C1 segment of cervical spinal cord (tissue), 14 donors: ENCODE data around the gene XPO5.
A peak's percentile ranks its signal among the peaks of the same experiment; 100 is the strongest.

ENCODE experiments used
- DNase-seq, 14 donors: peaks; one replicate each; lab custom pipeline; 2025; lab: John Stamatoyannopoulos, UW

XPO5 gene

GRCh38 chr6:43517505-43518357 is 58.1 kb downstream of the XPO5 start:
- DNase-seq, result no peak

DNA sequence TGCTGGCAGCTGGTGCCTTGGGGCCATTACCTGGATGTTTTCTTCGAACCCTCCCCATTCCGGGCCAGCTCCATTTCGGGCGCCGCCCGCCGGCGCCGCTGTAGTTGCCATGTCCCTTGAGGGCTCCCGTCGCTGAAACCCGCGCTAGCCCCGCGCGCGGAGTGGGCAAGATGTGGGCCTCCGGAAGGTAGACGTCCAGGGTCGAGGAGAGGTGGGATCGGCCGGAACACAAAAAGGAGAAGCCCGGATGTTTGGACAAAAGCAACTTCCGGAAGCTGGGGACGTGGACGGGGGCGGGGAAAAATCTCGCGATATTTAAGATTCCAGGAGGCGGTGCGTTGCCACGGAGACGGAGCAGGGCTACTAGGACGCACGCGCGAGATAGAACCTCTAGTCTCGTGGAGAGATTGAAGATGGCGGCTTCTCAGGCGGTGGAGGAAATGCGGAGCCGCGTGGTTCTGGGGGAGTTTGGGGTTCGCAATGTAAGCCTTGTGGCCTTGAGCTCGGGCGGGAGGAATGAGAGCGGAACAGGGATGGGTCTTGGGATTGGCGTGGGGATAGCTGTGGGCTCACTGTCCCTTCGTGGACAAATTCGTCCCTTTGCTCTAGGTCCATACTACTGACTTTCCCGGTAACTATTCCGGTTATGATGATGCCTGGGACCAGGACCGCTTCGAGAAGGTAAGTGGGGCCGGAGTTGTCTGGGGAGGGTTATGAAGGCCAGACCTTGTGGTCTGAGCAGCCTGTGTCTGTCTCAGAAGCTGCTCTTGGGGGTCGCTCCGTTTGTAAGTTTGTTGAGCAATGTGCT is 58.9 kb downstream of the XPO5 start, which contains the start of the genes POLR1C and YIPF3:
TSS of gene POLR1C (plus strand) at position 393 of the 808 bp plus-strand sequence. CDS start at position 414, 21 bp downstream.
TSS of gene YIPF3 (minus strand) at position 230 of the 808 bp plus-strand sequence. CDS start at position 111, 119 bp downstream.
- peak; percentile 57 to 96 (median 94) for DNase-seq

GRCh38 chr6:43516367-43516696 is 59.5 kb downstream of the XPO5 start:
- DNase-seq, result peak in 1 of 14 donors; percentile 71

DNA sequence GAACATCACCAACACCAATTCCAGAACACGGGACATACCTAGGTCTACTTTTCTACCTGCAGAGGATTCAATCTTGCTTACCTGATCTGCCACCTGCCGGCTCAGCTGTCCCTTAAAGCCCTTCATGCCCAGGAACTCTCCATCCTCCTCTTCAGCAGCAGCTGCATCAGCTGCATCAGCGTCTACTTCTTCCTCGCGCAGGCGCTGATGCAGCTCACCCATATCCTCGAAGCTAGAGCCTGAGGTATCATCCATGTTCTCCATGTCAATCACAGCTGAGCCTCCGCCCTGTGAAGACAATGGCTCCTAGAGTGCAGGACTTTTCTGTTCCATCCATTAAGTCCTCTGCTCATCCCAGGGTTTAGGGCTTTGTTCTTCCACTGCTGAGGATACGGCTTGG is 60.0 kb downstream of the XPO5 start:
- DNase-seq, result no peak

DNA sequence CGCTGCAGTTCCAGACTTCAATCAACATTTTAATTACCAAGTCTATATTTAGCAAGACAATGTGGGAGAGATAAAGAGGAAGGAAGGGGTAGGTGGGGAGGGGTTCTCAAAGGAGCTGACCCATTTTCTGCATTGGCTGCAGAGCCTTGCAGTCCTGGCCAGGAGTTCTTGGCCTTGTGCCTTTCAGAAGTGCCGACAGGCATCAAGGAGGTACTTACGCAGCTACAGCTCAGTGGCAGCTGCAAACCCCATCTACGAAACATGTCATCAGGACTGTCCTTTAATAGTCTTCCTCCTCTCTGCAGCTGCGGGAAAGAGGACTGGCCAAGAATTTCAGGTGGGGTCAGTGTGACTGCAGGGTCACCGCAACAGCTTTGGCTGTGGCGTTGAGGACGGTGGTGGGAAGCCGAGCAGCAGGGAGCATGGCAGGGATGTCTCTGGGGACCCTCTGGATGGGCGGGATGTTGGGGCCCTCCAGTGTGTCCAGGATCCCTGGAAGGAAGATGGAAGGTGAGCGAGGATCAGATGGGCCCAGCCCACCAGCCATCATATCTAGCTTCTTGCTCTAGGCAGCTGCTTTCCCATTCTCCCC is 63.9 kb downstream of the XPO5 start:
- no peak for DNase-seq

DNA sequence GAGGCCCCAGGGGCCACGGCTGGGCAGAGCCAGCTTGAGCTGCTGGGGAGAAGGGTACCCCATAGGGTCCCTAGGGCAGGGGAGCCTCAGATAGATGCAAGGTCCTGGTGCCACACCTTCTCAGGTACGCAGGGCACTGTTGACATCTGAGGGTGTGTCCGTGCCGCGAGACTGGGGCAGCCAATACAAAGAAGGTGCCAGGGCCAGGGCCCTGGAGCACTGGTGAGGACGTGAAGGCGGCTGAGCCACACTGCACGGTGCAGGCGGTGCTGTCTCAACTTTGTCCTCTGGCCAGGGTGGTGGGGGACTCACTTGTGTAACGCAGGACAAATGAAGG is 65.0 kb downstream of the XPO5 start:
- no peak for DNase-seq

DNA sequence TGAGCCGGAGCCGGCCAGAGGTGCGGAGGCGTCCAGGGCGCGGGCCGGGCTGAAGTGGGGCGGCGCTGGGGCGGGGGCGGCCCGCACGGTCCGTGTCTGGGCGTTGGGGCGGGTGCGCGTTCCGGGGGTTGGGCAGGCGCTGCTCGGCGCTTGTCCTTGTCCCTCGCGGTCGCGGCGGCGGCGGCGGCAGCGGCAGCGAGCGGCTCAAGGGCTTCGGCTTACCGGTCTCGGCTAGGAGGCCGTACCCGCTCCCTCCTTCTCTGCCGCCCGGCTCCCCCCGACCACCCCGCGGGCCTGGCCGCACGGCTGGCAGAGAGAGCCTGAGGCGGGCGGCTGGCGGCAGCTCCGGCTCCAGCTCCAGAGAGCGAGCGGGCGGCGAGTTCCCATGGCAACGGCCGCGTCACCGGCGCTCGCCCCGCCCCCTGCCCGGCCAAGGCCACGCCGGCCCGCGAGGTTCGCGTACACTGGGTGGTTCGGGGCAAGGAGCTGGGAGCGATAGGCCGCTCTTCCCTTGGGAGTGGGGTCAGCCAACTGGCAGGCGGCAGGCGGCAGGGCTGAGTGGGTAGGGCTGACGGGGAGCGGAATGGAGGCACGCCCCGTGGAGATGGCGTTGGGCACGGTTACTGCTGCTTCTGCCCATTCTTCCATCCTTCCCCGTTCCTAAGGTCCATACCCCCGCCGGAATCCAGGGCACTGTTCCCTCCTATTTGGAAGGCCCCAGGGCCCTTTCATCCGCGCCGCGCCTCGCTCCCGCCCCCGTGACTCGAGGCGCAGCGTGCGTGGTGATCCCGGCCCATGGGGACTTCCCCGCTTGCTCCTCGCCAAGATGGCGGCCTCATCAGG is 65.6 kb downstream of the XPO5 start, which contains the start of gene LRRC73:
TSS of gene LRRC73 (minus strand) at position 363 of the 843 bp plus-strand sequence. CDS start 561 bp downstream, outside the sequence.
- peak in 12 of 14 donors; percentile 41 to 83 (median 58) for DNase-seq

DNA sequence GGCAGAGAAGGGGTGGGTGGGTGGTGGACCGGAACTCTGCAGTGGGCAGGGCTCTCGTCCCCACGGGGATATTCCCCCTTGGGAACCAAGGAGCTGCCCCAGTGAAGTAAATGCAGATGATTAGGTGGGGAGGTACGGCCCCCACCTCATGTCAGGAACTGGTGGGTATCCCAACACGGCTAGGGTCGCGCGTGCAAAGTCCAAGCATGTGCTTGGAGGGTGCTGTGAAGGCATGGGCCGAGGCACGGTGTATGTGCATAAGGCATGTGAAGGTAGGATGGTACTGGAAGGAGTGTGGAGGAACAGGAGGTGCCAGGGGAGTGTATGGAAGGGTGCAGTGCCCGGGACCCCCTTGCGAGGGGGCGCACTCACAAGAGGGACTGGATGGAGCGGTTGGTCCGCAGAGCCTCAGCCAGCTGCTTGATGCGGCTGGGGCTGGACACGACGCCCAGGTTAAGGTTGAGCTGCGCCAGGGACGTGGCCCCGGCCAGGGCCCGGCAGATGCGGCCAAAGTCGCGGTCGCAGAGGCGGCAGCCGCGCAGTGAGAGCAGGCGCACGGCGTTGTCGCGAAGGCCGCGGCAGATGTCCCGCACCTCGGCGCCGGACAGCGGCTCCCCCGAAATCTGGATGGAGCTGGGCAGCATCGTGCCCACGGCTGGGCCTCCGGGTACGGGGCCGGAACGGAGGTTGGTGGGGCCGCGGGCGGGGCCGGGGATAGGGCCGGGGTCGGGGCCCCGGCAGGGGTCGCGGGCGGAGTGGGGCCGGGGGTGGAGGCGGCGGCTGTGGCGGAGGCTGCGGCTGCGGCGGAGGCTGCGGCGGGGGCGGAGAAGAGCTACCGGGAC is 66.5 kb downstream of the XPO5 start:
- DNase-seq, result no peak

DNA sequence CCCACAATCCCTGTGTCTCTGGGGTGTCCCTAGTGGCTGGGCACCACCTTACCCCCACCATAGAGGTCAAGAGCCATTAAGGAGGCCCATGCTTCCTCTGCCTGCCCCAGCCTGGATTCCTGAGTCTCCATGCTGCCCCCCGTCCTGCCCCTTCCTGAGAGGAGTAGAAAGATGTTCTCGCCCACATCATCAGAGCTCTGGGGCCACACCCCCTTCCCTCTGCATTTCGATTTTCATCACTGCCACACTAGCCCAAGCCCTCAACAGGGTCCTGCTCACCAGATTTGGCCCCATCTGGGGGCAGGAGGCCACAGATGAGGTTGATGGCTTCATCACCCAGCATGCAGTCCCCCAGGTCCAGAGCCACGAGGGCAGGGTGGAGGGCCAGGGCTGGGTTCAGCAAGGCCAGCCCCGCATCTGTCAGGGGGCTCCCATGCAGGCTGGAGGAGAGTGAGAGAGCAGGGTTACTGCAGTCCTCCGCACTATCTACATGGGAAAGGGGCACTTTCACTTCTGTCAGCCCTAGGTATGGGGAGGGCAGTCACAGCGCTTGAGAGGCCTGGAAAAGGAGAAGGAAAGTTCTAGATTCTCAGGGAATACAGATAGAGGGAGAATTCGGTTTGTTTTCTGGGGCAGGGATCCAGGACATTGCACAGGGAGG is 67.2 kb downstream of the XPO5 start:
- no peak for DNase-seq

GRCh38 chr6:43506667-43507471 is 69.0 kb downstream of the XPO5 start:
- DNase-seq, result peak in 12 of 14 donors; percentile 17 to 77 (median 62)

- DNase-seq, result no peak
These were observed 69.7 kb downstream of the XPO5 start for GRCh38 chr6:43506171-43506570.

GRCh38 chr6:43505718-43506117 is 70.1 kb downstream of the XPO5 start:
- DNase-seq, result no peak

GRCh38 chr6:43504756-43505593 is 70.9 kb downstream of the XPO5 start:
- no peak for DNase-seq

- no peak for DNase-seq
These were observed 72.4 kb downstream of the XPO5 start for GRCh38 chr6:43503443-43503842.

- DNase-seq, result peak in 2 of 14 donors; percentile 11 to 21
These were observed 73.2 kb downstream of the XPO5 start for GRCh38 chr6:43502666-43503065.

DNA sequence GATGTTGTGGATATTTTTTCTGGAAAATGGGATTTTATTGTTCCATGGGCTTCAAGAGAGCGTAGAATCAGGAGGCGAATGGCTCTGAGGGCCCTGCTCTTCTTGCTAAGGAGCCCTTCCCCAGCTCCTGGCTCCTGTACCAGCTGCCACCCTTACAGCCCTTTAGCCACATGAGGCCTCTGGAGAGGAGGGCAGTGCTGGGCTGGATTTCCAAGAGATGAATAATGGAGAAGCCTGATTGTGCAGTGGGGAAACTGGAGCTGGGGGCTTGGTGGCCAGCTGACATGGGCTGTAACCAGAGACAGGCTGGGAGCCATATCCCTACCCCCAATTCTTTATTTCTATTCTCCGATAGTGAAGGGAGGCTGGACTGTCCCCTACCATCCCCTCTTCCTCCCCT is 74.9 kb downstream of the XPO5 start:
- DNase-seq, result no peak

DNA sequence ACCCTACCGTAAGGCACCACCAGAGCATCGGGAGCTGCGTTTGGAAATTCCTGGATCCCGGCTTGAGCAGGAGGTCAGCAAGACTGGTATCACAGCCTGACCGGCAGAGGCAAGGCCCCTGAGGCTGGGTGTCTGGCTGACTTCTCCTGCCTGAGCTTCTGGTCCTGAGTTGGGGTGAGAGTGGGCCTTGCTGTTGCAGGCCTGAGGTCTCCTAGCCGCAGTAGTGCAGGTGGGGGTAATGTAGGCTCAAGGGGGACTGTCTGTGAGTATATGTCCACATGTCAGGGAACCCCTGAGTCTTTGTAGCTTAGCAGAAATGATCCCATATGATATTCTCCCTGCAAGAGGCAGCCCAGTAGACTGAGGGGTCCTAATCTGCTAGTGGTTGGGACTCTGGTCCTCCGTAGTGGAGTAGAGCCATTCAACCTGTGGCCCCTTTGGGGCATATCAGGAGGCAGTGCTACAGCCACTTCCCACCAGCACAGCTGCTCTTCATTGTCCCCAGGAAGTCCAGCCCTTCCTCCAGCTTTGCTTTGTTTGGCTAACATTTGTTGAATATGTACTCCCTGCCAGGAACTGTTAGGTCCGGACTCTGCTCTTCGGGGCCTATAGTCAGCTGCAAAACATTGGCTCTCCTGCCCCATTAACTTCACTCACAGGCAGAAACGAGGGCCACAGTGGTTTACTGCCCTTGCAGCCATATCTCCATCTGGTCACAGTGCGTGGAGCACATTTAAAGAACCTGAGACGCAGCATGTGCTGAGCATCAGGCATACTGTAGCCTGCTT is 76.6 kb downstream of the XPO5 start:
- no peak for DNase-seq
